ENCODE results near the gene DVL2.

The DVL2 gene

DNA sequence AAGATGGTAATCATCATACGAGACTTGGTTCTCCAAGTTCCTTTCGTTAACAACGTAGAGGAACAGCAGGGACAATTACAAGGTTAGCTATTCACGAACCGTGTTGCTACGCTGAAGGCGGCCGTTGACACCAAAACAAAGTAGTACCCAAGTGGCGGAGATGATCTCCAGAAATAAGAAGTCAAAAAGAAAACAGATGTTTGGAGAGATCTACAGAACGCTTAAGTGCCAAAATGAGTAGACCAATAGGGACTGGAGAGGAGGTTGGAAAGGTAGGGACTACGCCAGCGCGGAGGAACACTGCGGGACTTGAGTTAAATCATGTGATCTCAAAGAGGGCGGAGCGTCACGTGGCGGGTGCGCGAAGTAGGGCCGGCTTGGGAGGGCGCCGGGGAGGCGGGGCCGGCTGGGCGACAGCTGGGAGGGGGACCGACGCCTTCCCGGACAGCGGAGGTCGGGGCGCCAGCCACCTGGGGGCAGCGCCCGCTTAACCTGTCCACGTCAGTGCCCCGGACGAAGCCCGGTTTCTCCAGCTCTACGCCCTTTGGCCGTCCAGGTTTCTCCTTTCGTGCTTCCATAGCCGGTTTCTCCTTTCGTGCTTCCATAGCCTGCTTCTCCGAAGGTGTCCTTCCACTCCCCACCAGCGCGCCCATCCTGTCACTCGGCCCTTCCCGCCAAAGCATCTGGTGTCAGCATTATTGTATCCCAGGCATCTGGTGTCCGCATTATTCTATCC is 8.6 kb upstream of the DVL2 start (continued):
- TF ChIP-seq KLF7 (tag by site-specific recombination; IDR thresholded peaks at IDR 0.05; ENCODE audit: borderline replicate concordance) = peak; percentile 98
- TF ChIP-seq ZNF830 (tag by site-specific recombination; IDR thresholded peaks at IDR 0.05; ENCODE audit: low read depth) = no peak
- TF ChIP-seq HOXA7 (CRISPR knock-in tag; IDR thresholded peaks at IDR 0.05; ENCODE audit: borderline replicate concordance) = no peak
- peak; percentile 55; the same call in 1 of the 2 replicates for TF ChIP-seq ZNF18 (tag by site-specific recombination; IDR thresholded peaks at IDR 0.05)
- TF ChIP-seq, protein P1, sequence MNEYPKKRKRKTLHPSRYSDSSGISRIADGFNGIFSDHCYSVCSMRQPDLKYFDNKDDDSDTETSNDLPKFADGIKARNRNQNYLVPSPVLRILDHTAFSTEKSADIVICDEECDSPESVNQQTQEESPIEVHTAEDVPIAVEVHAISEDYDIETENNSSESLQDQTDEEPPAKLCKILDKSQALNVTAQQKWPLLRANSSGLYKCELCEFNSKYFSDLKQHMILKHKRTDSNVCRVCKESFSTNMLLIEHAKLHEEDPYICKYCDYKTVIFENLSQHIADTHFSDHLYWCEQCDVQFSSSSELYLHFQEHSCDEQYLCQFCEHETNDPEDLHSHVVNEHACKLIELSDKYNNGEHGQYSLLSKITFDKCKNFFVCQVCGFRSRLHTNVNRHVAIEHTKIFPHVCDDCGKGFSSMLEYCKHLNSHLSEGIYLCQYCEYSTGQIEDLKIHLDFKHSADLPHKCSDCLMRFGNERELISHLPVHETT (tag by site-specific recombination; IDR thresholded peaks at IDR 0.05) = peak; percentile 98
- no peak for TF ChIP-seq ZNF704 (tag by site-specific recombination; IDR thresholded peaks at IDR 0.05)
- 0 out of 2 replicates have a peak, but pooled peaks have one; percentile 23 for TF ChIP-seq ZNF184 (tag by site-specific recombination; IDR thresholded peaks at IDR 0.05)
- peak; percentile 97 for TF ChIP-seq INSM2 (tag by site-specific recombination; IDR thresholded peaks at IDR 0.05)
- no peak for TF ChIP-seq ZNF132 (tag by site-specific recombination; IDR thresholded peaks at IDR 0.05; ENCODE audit: borderline replicate concordance)
- no peak for TF ChIP-seq HOXD13 (CRISPR knock-in tag; IDR thresholded peaks at IDR 0.05; ENCODE audit: borderline replicate concordance)
- TF ChIP-seq ZBTB17 (tag by site-specific recombination; IDR thresholded peaks at IDR 0.05) = peak; percentile 74
- TF ChIP-seq ZNF707 (tag by site-specific recombination; IDR thresholded peaks at IDR 0.05) = no peak
- peak; percentile 89 for TF ChIP-seq ZNF610 (tag by site-specific recombination; IDR thresholded peaks at IDR 0.05; ENCODE audit: borderline replicate concordance)
- TF ChIP-seq ZFP3 (tag by site-specific recombination; IDR thresholded peaks at IDR 0.05; ENCODE audit: low read depth) = no peak
- no peak; the same call in 1 of the 2 replicates for TF ChIP-seq ZNF266 (tag by site-specific recombination; IDR thresholded peaks at IDR 0.05; ENCODE audit: low read depth)
- TF ChIP-seq ZNF121 (tag by site-specific recombination; IDR thresholded peaks at IDR 0.05) = no peak; the same call in 1 of the 2 replicates
- peak; percentile 90 for TF ChIP-seq ZFHX2 (tag by site-specific recombination; conservative IDR thresholded peaks at IDR 0.05)
- no peak for TF ChIP-seq ZNF354C (tag by site-specific recombination; IDR thresholded peaks at IDR 0.05; ENCODE audit: borderline replicate concordance, low read depth)
- TF ChIP-seq REST (tag by site-specific recombination; IDR thresholded peaks at IDR 0.05) = peak; percentile 50; the same call in 1 of the 2 replicates
- no peak for TF ChIP-seq ZNF362 (tag by site-specific recombination; IDR thresholded peaks at IDR 0.05)
- TF ChIP-seq ZNF214 (tag by site-specific recombination; IDR thresholded peaks at IDR 0.05; ENCODE audit: borderline replicate concordance) = no peak
- peak; percentile 79 for TF ChIP-seq ZNF148 (tag by site-specific recombination; IDR thresholded peaks at IDR 0.05; ENCODE audit: borderline replicate concordance)
- TF ChIP-seq GLIS1 (tag by site-specific recombination; IDR thresholded peaks at IDR 0.05) = peak; percentile 84
- TF ChIP-seq ZNF248 (tag by site-specific recombination; IDR thresholded peaks at IDR 0.05) = no peak
- no peak for TF ChIP-seq ZNF677 (tag by site-specific recombination; IDR thresholded peaks at IDR 0.05)

Measured in HEK293 (cell line).